Renal pelvis (tissue), 4 donors: Measurements from ENCODE around the gene LRRC56. TPM values are rescaled to one million over a fixed set of nuclear protein-coding genes. Genes with fewer than 3 reads are reported as not detected.
A peak's percentile ranks its signal among the peaks of the same experiment; 100 is the strongest.
"Not testable (repeated sequence)": the region's sequence is repeated elsewhere in the genome, so short reads cannot be mapped to it uniquely, and the experiment has no call there.

Source experiments
- DNase-seq: peaks from one replicate; pipeline ENCODE4 v3.0.0-alpha.2; 2013
- polyA plus RNA-seq, 3 donors: library from polyadenylated mRNA; unstranded; fragments of 120-200 nt; gene quantifications; one replicate each; pipeline ENCODE4 v1.2.1, GENCODE V29; 2013; ENCODE audit not compliant: insufficient read length in 3 of 3

The LRRC56 gene
- polyA plus RNA-seq, 3 donors: 5.4 to 6.4 (median 5.5) TPM

DNA sequence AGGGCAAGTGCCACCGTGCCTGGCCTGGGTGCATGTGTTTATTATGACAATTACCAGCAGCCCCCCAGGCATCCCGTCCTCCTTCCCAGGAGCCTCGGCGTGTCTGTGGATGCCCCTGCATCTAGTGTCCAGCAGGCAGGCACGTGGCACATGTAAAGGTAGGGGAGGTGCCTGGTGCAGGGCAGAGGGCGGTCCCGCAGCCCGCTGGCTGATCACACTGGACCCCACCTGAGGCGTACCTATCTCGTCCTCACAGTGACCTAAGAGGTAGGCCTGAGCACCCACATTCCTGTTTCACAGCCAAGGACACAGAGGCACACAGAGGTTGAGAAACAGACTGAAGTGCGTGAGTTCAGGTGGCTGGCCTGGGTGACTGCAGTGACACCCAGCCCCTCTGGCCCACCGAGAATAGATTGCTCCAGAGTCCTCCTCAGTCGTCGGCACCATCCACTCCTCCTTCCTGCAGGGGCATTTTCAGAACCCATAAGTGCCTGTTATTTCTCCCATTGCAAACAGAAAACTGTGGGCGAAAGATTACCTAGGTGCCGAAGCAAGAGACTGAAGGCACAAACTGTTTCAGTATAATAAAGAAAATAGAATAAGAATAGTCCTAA is 35.9 kb downstream of the LRRC56 start:
- no peak for DNase-seq

DNA sequence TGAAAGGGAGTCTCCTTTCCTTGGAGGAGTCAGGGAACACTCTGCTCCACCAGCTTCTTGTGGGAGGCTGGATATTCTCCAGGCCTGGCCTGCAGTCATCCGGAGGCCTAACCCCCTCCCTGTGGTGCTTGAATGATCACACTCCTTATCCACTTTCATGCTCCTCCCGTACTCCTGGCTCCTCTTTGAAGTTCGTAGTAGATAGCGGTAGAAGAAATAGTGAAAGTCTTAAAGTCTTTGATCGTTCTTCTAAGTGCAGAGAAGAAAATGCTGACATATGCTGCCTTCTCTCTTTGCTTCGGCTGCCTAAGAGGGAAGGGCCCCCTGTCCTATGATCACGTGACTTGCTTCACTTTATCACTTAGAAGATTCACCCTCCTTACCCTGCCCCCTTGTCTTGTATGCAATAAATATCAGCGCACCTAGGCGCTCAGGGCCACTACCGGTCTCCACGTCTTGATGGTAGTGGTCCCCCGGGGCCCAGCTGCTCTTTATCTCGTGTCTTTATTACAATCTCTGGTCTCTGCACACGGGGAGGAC is 36.8 kb downstream of the LRRC56 start:
- DNase-seq: not testable (repeated sequence)

DNA sequence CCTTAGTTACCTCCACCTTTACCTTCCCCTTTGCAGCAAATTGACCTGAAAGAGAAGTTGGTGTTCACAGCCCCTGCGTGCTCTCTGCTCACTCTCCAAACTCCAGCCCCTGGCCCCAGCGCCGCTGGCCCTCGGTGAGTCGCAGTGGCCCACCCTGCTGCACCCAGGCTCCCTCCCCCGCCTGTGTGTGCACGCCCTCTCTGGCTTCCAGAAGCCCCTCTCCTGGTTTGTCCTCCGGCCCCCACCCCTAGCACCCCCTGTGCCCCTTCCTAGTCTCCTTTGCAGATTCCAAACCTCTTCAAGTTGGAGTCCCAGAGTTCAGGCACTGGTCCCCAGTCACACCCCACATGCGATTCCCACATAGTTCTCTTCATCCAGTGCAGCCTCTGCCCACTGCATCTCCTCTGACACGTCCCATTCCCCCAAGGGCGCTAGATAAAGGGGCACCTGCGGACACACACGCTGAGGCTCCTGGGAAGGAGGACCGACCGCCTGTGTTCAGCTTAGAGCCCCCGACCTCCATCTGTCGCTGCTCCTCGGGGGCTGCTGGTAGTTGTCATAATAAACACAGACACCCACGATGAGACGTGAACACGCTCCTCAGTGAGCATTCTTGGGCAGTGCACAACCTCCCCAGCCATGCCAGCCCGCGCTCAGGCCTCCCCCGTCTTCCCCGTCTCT is 37.4 kb downstream of the LRRC56 start:
- no peak for DNase-seq

DNA sequence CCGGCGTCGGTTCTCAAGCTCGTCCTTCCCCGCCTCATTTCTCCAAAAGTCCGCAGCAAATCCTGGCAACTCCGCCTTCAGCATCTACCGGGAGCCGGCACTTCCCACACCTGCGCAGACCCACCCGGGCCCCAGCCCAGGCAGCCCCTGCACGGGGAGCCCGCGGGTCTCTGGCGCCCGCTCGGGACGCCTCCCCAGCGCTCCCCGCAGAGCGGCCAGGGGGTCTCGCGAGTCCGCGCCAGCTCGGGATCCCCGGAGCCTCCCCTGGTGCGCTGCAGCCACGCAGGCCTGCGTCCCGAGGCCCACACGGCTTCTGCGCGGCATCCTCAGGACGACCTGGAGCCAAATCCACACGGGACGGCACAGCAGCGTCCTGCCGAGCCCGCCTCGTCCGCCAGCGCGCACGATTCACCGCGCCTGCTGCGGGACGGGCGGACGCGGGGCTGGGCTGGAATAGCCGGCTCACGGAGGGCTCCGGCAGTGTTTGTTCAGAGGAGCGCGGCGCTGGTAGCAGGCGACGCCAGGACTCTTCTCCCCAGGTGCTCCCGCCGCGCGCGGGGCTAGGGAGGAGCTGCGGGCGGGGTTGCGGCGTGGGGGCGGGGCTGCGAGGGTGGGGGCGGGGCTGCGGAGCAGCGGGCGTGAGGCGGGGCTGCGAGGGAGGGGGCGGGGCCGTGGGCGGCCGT is 38.1 kb downstream of the LRRC56 start:
- DNase-seq: peak; percentile 55

DNA sequence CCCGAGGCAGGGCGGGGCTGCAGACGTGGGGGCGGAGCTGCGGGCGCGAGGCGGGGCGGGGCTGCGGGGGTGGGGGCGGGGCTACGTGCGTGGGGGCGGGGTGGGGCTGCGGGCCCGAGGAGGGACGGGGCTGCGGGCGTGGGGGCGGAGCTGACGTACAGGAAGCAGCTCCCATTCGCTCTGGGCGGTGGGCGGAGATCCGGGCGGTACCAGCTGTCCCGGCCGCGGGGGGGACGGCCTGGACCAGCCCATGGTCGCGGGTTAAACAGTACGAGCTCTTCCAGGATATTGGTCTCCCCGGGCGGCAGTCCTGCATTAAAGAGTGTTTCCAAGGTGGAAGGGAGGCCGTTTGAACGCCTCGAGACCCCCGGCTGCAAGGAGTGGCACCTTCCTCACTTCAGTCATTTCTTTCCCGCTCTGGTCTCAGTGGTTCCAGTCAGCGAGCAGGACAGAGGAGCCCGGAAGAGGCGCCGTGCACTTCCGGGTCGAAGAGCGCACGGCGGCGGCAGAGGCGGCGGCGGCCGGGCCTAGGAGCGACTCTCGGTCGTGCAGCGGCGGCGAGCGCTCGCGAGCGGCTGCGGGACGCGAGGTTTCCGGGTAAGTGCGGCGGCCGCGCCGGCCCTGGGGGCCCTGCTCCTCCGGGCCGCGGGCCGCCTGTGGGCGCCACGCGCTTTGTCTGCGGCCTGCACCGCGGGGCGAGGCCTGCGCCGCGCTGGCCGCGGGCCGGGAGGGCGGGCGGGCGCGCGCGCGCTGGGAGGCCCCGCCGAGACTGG is 38.9 kb downstream of the LRRC56 start, which contains the start of gene PHRF1:
PHRF1 (plus strand) TSS at position 475 of the 773 bp plus-strand sequence. CDS start 5,043 bp downstream, outside the sequence.
- peak; percentile 93 for DNase-seq

DNA sequence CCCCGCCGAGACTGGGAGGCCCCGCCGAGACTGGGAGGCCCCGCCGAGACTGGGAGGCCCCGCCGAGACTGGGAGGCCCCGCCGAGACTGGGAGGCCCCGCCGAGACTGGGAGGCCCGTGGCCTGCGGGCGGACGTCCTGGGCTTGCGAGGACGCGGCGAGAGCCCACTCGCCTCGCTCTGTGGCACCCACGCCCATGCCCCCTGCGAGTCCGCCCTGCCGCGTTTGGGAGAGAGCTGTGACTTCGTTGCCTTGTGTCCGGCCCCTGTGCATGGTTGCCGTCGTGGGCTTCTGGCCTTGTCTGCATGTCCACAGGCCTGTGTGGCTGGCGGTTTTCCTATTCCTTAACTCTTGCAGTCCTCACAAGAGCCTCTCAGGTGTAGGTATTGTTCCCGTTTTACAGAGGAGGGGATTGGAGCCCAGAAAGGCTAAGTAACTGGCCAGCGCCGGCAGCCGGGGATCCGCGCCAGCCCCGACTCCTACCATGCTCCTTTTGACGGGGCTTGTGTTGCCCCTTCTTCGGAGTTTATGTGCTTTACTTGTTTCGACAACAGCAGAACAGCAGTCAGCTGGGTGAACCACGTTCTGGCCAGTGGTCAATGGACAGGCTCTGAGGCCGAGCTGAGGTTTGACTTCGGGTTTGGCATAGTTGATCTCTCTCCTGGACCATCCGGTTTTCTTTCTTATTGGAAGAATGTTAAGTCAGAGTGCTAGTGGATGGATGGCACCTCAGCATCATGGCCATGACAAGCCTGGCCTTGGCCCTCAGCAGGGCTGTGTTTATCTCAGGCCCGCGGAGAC is 39.7 kb downstream of the LRRC56 start:
- no peak for DNase-seq

DNA sequence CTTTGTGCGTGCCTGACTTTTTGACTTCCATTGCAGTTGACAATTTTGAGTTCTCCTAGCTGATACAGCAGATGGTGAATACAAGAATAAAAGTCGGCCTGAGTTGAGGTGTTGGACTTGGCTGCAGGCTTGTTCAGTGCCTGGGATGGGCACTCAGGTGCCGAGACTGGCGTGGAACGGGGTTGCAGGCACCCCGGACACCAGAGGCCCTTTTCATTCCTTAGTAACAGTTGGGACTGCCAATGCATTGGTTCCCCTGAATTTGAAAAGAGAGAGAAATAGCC is 40.2 kb downstream of the LRRC56 start:
- no peak for DNase-seq

DNA sequence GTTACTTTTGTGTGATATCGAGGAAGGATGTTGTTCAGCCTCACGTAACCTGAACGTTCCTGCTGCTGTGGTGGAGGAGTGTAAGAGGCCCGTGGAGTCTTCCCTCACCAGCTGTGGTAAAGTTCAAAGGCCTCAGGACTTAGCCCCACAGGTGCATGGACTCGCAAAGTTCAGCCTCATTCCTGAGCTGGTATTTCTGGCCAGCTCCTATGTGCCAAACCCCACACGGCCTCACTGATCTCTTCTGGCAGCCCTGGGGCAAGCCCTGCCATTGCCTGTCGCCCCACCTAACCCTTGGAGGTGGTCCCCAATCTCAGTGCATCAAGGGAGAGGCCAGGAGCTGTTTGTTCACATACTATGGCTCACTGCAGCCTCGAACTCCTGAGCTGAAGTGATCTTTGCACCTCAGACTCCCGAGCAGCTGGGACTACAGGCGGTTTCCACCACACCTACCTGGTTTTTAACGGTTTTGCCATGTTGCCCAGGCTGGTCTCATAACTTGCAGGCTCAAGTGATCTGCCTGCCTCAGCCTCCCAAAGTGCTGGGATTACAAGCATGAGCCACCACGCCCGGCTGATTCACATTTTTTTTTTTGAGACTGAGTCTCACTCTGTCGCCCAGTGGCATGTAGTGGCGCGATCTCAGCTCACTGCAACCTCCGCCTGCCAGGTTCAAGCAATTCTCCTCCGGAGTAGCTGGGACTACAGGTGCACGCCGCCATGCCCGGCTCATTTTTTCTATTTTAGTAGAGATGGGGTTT is 41.1 kb downstream of the LRRC56 start:
- DNase-seq: no peak

DNA sequence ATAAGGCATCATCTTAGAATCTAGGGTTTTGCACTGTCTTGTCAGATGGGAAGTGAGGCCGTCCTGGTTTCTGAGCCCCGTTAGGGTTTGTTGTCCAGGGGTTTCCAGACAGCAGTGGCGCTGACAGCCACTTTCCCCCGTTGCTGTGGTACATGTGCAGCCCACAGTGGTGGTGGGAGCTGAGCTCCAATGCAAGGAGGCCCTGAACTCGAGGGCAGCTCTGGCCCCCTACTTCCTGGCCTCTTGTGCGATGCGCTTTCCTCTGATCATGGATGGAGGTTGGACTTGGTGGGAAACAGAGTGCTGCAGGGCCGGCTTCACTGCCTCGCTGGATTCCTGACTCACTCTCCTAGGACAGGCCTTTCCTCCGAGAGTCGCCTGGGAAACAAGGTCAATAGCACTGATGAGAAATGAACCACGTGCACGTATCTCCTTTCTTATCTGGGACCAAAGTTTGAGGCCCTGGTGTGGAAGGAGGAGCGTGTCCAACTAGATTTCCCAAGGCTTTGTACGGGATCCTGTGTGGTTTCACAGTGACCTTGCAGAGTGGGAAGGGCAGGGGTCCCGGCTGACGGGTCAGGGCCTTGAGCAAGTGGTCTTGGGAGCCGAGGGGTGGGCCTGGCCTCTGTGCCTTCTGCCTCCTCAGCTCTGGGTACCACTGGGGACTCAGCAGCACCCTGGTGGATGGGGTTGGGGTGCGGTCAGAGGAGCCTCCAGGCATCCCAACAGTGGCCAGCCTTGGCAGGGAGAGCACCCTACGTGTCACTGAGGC is 42.7 kb downstream of the LRRC56 start:
- no peak for DNase-seq

DNA sequence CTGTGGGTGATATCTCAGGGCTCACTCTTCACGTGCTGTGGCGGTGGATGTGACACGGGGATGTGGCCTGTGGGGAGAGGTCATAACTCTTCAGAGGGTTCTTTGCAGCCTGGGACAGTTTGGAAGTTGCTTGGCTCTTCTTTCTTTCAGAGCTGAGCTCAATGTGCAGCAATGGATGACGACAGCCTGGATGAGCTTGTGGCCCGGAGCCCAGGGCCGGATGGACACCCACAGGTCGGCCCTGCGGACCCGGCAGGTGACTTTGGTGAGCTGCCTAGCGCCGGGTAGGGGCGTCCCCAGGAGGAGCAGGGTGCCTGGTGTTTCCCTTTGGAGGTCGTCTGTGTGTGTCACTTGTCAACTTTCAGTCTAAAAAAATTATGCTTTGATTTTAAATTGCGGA is 44.0 kb downstream of the LRRC56 start:
- no peak for DNase-seq

DNA sequence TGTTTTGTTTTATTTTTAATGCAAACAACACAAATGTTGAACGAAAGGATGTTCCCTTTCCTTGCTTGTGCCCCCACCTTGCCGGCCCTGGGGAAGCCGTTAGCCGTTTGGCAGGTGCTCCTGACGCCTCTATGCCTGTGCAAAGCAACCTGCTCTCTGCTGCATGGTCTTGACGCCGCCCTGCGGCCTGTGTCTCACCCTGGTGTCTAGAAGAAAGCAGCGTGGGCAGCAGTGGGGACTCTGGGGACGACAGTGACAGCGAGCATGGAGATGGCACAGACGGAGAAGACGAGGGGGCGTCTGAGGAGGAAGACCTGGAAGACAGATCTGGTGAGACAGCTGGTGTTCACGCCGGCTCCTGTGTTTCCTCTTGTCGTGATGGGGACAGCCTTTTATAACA is 44.4 kb downstream of the LRRC56 start:
- DNase-seq: no peak

DNA sequence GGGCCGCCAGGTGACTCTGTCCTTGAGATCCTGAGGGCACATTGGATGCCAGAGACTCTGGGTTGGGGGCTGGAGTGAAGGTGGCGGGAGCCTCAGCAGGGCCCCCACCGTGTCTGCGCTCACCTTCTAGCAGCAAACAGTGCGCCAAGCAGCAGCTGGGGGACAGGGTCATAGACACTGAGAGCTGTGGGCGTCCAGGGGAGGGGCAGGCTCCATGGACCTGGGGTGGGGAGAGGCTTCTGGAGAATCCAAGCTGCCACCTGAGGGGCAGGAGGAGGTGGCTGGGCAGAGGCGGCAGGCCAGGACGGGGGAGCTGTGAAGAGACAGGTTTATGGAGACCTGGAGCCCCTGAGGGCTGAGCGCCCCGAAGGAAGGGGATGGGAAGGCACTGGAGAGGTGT is 47.0 kb downstream of the LRRC56 start:
- no peak for DNase-seq

DNA sequence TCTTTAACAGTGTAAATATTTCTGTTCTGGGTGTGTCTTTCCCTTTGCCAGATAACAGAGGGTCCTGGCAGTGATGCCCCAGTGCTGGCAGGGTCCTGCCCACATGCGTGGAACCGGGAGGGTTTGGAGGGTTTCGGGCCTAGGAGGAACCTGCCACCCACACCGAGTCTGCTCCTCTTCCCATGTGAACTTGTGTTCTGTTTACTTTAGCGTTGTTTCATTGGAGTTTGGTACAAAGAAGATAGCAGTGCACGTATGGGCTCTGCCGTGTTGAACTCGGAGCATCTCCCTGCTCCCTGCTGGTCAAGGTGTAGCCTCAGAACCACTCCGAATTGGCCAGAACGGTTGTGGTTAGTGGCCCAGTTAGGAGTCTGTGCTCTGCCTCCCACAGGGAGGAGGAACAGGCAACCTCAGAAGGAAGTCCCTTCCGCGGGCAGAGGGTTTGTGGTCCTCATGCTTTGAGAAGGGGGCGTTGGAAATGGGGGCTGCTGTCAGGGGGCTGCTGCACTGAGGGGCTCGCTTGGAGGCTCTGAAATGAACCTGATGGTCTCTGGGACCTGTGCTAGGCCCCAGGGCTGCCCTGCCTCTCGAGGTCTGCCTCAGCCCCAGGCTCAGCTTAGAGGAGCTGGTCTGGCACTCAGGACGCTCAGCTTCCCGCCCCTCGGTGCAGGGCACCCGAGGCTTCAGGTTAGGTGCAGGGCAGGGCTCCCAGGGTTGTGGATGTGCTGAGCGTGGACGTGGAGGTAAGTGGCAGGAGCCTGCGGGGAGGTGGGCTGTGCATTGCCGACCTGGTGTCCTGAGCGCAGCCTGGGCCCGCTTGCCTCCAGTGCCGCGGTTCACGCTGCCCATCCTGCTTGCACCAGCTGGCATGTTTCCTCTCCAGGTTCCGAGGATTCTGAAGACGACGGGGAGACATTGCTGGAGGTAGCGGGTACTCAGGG is 49.3 kb downstream of the LRRC56 start:
- no peak for DNase-seq

DNA sequence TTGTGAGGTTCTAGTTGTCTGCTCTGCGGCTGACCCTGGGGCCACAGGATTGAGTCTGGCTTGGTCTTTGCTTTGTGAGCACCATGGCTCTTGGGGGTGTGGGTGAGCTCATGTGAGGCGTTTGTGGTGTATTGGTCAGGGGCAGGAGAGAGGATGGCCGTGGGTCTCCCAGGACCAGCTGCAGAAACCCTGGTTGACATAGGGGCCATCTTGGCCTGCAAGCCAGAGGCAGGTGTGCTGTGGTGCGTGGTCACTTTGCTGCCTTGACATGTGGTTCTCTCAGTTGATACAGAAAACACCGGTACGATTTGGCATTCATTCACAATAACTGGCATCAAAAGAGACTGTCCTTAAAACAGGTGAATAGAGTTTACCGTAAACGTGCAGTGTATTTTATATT is 50.2 kb downstream of the LRRC56 start:
- DNase-seq: no peak

DNA sequence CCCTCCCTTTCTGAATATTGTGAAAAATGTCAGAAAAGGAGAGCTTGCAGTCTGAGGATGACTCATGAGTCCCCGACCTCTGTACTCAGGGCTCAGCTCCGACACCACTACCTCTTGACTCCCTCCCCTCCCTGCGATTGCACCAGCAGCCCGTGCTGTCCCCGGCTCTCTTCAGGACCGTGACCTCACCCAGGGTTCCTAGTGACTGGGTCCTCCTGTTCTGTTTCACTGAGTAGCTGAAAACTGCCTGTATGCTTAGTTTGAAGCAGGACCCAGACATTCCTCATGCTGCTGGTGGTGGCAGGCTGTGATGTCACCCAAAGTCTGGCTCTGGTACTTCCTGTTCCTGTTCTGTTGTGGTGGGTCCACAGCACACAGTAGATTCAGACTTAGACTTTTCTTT is 50.7 kb downstream of the LRRC56 start:
- no peak for DNase-seq

DNA sequence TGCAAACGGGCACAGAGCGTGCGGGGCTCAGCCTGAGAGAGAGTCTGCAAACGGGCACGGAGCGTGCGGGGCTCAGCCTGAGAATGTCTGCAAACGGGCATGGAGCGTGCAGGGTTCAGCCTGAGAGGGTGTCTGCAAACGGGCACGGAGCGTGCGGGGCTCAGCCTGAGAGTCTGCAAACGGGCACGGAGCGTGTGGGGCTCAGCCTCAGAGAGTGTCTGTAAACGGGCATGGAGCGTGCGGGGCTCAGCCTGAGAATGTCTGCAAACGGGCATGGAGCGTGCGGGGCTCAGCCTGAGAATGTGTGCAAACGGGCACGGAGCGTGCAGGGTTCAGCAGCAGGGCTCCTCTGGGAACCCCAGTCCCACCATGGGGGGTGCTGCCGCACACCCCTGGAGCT is 52.5 kb downstream of the LRRC56 start:
- DNase-seq: no peak

DNA sequence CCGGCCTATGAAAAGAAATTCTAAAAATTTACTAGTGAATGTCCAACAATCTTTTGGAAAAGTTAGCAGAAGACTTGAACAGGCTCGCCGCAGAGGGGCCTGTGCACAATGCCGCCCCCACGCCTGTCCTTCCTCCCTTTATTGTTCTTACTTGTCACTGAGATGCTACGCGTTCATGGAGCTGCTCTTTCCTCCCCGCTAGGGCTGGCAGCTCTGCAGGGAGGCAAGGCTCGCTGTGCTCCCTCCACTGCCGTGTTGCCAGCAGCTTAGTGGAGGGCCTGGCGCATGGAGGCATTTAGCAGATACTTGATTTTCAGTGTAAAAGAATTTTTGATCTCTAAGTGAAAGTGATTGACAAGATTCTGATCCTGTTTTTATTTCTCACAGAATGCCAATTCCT is 53.7 kb downstream of the LRRC56 start:
- DNase-seq: no peak

DNA sequence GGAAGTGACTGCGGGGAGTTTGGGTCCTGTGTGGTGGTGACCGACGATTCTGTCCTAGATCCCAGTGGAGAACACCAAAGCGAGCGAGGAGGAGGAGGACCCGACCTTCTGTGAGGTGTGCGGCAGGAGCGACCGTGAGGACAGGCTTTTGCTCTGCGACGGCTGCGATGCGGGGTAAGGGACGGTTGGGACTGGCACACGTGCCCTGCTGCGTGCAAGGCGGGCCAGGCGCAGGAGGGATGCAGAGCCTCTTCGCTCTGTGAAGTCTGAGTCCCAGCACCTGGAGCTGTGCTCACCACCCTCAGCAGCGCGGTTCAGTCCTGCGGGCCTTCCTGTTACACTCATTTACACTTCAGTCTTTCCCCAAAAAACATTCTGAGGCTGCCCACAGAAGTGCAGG is 55.2 kb downstream of the LRRC56 start:
- DNase-seq: no peak

DNA sequence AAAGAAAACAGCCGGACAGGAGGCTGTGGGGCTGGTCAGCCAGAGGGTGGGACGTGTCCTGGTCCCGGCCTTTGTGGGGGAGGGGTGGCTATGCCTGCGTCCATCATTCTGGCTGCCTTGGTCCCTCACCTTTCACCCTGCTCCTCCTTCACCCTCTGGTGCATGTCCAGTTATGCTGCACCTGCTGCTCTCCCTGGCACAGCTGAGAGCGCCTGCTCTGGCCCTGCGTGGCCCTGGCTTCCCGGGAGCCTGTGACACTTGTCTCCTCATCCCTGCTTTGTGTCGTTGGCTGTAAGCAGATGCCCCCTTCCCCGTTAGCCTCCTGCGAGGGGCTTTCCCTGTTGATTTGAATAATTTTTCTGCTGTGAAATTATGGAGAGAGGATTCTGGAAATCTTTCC is 55.6 kb downstream of the LRRC56 start:
- DNase-seq: no peak
